ENCODE measurements around the gene PSMC1.

- TF ChIP-seq MAX (IDR thresholded peaks at IDR 0.05; ENCODE audit: low read depth, low read length) (no peak), ZBTB40 (IDR thresholded peaks at IDR 0.05; ENCODE audit: borderline replicate concordance) (no peak)
These were observed 2.5 kb upstream of the PSMC1 start for GRCh38 chr14:90253826-90254225.
